22Rv1 (cell line): ENCODE data around the gene ZFPL1.
A peak's percentile ranks its signal among the peaks of the same experiment; 100 is the strongest.

ENCODE experiments used
- H3K27ac ChIP-seq: fragments of 450-650 bp; 2 replicates; pipeline ENCODE4 v1.5.1; 2017
- CTCF ChIP-seq: fragments of 450-650 bp; IDR thresholded peaks from 2 replicates; pipeline ENCODE4 v1.5.1; 2017; ENCODE audit warnings: mild to moderate bottlenecking
- ZFX ChIP-seq: fragments of 450-650 bp; IDR thresholded peaks from 2 replicates; pipeline ENCODE4 v1.6.1; 2017; ENCODE audit warnings: antibody characterized with exemption, borderline replicate concordance

ZFPL1 gene

GRCh38 chr11:65067446-65067845 lies 16.6 kb upstream of the ZFPL1 start:
- H3K27ac ChIP-seq, result no peak overlapping the region
- no peak for TF ChIP-seq CTCF
- TF ChIP-seq ZFX, result no peak

- TF ChIP-seq CTCF (no peak), ZFX (no peak)
- H3K27ac ChIP-seq, result no peak overlapping the region
Observed at GRCh38 chr11:65069217-65069616, 14.8 kb upstream of the ZFPL1 start.

- TF ChIP-seq CTCF (no peak), ZFX (no peak)
- H3K27ac ChIP-seq, result no peak overlapping the region
Observed at GRCh38 chr11:65071907-65072630, 12.0 kb upstream of the ZFPL1 start.

GRCh38 chr11:65072631-65072966 lies 11.4 kb upstream of the ZFPL1 start:
- TF ChIP-seq ZFX (no peak), CTCF (no peak)
- H3K27ac ChIP-seq, result no peak overlapping the region

- no peak overlapping the region for H3K27ac ChIP-seq
- TF ChIP-seq CTCF (no peak), ZFX (no peak)
Observed at GRCh38 chr11:65077451-65077850, 6.6 kb upstream of the ZFPL1 start.

- TF ChIP-seq ZFX (no peak), CTCF (peak; percentile 73)
- peak overlapping the region; percentile 20; the same call in 1 of the 2 replicates for H3K27ac ChIP-seq
Observed at GRCh38 chr11:65078151-65078550, 5.9 kb upstream of the ZFPL1 start.

- peak overlapping the region; percentile 20; the same call in 1 of the 2 replicates for H3K27ac ChIP-seq
- no peak for TF ChIP-seq CTCF
Observed at GRCh38 chr11:65078786-65079342, 5.2 kb upstream of the ZFPL1 start.
